Liver (tissue), 3 donors: Measurements from ENCODE around the gene PAXX.

Source experiments
- CTCF ChIP-seq: fragments of 150-350 bp; IDR thresholded peaks from 2 replicates; pipeline ENCODE4 v1.5.1; 2017; ENCODE audit warnings: improper control_type of control experiment, low read depth, low read length; ENCODE audit not compliant: missing input control
- GABPA ChIP-seq, 2 donors: IDR thresholded peaks in 1 of 2; conservative IDR thresholded peaks in 1 of 2; 2 replicates each; pipeline ENCODE4 v1.6.1; 2016; ENCODE audit warnings: antibody characterized with exemption in 2 of 2, mild to moderate bottlenecking in 1 of 2, moderate library complexity in 1 of 2
- TAF1 ChIP-seq: conservative IDR thresholded peaks from 2 replicates; pipeline ENCODE4 v1.6.1; 2016; ENCODE audit warnings: antibody characterized with exemption, mild to moderate bottlenecking
- donor health status: healthy.
- donor health status: healthy.

- no peak for TF ChIP-seq TAF1
- no peak for TF ChIP-seq CTCF
- no peak for TF ChIP-seq GABPA (IDR thresholded peaks at IDR 0.05 in 1 of 2, conservative IDR thresholded peaks at IDR 0.05 in 1 of 2)
These were observed 31.3 kb upstream of the PAXX start for GRCh38 chr9:136960938-136961275.
